ENCODE measurements around the gene ZFHX3.

ZFHX3 gene

DNA sequence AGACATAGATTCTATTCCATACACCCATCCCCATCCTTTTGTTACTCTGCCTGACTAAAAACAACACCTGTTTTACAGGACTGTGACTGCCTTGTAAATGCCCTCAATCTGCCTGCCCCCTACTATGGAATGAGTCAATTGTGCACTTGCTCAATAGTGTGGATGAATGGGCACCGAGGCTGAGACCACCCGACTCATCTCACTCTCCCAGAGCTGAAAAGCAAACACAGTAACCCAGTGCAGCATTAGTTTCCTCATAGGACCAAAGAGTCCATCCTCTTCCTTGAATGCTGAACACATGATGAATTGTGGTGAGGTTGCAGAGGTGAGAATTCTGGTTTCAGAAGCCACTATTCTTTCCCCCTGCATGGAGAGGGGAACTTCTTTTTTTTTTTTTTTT is 233.7 kb downstream of the ZFHX3 start:
- no peak for DNase-seq

DNA sequence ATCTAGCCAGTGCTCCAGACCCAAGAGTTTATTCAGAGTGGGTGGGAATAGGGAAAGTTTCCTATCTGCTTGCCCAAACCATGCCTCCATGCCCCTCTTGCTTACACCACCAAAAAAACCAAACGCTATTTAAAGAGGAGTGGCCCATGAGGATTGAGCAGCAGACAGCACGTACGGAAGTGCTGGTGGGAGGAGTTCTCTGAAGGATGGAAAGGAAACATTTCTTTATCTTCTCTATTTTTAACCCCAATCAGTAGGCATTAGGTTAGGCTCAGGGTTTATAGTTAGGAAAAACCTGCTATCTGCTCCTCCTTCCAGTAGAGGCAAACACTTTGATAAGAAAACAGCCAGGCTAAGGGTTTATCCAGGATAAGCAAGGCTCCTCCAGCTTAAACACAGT is 235.3 kb downstream of the ZFHX3 start:
- no peak for DNase-seq

DNA sequence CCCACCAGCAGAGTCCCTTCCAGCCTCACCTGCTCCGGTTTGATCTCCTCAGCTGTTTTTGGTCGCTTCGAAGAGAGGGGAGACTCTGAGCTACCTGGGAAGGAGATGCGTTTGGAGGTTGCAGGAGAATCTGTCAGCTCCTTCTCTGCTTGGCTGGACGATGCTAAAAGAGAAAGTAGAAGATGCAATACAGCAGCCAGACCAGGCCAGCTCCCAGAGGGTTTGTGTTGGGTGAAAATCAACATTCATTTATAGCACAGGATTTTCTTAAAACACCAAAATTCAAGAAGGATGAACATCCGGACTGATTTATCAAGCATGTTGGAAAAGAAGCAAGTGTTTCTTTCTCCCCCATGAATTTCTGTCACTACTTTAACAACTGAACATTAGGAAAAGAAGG is 236.1 kb downstream of the ZFHX3 start:
- no peak for DNase-seq

DNA sequence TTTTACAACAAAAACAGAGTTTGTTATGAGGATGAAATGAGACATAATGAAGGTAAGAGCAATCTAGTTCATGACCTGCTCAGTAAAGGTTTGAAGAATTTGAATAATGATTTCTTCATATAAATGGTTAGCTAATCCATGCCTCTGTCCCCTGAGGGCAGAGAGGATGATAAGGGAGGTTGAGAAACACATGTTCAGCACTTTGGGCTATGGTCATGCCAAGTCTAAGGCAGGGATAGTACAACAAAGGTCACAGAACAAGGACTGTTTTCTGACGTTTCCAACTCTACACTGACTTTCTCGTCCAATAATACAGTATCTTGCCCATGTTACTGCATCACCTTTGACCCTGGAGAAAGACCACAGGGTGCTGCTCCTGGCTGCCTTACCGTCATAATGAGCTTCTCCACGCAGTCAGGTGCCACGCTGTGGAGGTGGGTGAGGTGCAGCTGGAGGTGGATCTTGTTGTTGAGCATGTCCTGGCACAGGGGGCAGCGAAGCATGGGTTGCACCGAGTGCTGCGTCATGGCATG is 236.7 kb downstream of the ZFHX3 start:
- peak in 1 of 2 experiments; percentile 2 for DNase-seq

DNA sequence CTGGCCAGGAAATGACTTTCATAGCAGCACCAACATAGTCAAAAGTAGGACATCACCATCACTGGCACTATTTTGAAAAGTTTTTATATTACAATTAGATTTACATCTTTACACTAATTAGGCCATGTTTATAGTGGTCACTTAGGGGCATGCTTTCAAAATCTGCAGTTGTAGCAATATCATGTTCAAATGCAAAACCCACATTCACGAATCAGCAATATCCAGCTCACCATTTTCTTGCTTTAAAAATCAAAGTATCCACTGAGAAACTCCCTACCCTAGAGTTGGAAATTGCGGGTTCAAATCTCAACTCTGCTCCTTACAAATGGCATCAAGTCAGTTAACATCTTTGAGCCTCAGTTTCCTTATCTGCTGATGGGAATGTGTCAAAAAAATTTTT is 237.4 kb downstream of the ZFHX3 start:
- DNase-seq = no peak

DNA sequence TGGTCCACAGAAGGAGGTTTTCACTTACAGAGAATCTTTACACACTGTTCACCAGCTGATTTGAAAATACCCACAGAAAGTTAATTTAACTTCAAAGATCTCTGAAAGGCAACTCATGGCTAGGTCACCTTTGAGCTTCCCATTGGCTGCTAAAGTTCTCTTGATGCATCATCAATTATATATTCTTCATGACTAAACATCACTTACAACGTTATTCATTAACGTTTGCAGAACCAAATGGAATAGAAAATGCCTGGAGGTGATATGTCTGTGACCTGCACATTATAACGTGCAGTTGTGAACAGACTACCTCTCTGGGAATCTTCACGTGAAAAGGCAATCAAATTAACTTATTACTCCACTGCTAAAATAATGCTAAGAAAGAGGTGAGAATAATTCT is 238.5 kb downstream of the ZFHX3 start:
- DNase-seq = no peak

DNA sequence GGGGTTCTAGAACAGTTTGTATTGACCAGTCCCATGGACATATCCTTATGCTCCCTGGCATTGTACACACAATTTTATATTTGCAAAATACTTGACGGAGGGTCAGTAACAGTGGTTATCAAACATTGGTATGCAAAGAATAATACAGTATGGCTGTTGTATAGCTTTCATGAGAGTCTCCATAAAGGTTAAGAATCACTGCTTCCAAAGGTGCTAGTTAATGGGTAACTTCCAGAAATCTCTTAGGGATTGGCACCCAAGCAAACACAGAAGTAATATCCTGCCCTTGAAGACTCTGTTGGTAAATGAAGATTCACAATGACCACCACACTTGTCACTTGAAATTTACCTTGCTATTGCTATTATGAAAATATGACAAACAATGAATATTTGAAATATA is 239.2 kb downstream of the ZFHX3 start:
- no peak for DNase-seq

DNA sequence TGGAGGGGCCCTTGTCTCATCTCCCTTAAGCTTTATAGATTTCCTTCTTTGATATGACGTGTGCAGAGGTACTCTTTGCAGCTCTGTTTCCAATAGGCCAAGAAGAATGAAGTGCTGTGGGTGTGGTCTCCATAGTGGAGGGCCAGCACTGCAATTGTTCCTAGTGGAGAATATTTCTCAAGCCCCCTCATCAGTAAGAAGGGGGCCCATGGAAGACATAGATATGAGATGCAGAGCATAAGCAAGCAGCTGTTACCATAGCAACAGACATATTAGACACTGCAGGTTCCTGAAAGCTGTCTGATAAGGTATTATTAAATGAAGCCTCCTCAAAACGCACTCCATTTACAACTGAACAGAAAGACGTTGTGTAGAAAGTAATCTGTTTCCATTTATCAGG is 240.7 kb downstream of the ZFHX3 start:
- no peak for DNase-seq

DNA sequence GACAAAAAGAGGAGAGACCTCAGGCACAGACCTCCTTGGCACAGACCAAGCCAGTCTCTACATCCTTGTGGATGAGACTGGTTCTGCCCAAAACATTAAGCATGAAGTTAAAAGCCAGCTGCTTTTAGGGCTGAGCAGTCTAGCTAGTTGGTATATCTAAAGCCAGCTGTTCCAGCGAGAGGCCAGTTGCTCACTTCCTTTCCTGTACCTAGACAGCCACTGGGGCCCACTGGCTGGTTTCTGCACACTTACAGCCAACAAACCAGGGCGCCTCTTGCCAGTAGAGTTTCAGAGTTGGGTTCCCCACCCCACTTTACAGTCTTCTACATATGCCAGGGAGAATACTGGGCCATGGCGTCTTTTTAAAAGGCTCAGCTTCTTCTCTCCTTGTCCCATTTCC is 242.4 kb downstream of the ZFHX3 start:
- no peak for DNase-seq

DNA sequence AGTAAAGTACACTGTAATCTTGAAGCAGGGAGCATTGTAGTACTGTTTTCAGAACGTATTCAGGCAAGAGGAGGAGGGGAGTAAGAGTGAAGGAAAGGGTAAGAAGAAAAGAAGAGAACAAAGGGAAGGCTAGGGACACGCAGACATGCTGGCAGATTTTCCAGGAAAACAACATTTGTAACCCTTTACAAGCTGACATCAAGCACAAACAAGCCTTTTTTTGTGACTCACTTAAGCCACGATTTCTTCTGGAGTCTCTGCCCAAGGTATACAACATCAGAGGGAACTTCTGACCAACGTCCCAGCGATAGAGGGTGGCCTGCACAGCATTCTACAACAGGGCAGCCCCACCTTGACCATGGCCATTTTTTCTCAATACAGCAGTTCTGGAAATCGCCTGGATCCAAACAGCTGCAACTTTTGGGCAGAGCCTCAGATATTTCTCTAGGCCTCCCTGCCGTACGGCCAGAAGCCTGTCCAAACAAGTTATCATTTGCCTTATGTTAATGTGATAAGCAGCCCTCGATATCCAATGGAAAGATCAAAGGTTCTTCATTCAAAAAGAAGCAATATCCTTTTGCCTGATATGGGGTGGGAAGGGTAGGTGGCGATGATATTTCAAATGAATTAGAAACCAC is 247.3 kb downstream of the ZFHX3 start:
- no peak for DNase-seq

DNA sequence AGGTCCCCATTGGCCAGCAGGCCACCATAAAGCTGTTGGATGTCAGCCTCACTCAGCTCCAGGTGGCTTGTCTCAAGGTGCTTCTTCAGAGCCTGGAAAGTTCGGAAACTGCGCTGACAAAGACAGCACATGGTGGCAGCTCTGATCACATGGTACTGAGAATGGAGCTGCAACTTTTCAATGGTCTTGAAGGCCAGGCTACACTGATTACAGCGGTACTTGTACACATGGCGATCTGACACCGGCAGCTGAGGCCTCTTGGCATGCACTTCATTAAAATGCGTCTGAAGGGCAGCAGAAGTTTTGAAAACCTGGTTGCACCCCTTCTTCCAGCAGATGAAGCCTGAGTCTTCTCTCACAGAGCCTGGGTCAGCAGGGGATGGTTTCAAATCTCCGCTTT is 249.7 kb downstream of the ZFHX3 start:
- DNase-seq = no peak

DNA sequence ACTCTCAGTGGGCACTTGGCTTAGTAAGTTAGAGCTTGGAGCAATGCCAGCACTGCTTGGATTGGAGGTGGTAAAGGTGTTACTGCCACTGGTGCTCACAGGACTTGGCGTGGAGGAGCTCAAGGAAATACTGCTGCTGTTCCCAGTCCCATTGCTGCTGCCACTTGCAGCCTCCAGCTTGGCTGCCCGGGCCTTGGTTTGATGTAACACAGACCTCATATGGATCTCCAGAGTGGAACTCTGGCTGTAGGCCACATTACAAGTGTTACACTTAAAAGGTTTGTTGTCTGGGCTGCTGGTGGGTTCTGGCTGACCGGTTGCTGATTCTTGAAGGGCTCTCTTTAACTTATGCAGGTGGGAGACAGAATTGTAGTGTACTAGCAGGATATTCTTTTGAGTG is 250.3 kb downstream of the ZFHX3 start:
- no peak for DNase-seq

DNA sequence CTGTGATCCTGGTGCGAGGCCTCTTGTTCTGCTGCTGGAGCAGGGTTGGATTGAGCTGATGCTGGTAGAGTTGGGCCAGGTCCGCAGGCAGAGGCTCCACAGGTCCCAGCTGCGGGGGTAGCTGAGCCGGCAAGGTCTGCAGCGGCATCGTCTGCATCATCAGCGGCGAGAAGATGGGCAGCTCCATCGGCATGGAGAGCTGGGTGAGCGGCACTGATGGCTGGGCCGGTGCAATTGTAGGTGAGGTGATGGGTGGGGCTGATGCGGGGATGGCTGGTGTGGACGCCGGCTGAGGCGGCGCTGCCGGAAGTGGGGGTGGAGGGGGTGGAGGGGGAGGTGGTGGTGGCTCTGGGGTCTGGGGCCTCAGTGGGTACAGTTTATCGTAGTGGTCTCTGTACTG is 251.7 kb downstream of the ZFHX3 start:
- no peak for DNase-seq

DNA sequence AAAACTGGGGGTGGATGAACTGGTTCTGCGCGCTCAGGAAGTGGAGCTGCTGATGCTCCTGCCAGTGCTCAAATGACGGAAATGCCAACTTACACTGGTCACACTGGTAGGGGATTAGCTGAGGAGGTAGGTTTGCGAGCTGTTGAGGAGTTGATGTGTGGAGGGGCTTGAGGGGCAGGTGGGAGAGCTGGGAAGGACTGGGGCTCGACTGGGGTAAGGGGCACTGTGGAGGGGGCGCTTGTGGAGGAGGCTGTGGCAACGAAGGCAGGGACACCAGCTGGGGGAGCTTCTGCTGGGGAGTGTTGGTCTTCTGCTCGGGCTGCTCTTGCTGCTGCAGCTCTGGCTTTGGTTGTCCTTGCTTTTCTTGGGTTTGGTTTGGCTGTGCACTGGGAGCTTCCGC is 252.9 kb downstream of the ZFHX3 start:
- no peak for DNase-seq

DNA sequence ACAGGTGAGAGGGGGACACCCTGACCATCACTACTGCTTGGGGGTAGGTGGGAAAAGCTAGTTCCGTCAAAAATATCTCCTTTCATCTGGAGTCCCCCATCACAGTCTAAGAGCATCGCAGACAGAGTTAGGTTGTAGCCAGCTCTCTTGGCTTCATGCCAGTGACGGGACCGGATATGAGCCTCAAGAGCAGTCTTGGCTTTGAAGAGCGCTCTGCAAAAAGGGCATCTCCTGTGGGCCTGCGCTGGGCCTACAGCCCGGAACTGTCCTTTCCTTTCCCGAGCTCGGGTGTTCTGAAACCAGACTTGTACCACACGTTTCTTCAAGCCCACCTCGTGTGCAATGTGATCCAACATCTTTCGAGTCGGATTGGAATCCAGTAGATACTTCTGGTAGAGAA is 253.6 kb downstream of the ZFHX3 start:
- no peak for DNase-seq

DNA sequence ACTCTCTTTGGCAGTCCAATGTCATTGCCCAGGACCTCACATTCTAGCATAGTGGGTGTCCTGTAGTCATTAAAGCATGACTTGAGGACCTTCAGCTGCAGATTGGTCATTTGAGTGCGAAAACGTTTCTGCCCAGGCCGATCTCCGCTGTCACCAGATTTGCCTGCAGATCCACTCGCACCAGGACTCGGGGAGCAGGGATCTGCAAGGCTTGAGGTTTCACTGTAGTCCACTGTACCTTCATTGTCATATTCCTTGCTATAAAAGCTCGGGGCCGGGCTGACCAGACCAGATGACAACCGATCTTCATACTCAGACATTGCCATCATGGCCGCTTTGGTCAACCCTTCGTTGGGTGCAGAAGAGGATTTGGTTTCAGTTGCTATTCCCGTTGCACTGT is 254.2 kb downstream of the ZFHX3 start:
- DNase-seq = no peak

DNA sequence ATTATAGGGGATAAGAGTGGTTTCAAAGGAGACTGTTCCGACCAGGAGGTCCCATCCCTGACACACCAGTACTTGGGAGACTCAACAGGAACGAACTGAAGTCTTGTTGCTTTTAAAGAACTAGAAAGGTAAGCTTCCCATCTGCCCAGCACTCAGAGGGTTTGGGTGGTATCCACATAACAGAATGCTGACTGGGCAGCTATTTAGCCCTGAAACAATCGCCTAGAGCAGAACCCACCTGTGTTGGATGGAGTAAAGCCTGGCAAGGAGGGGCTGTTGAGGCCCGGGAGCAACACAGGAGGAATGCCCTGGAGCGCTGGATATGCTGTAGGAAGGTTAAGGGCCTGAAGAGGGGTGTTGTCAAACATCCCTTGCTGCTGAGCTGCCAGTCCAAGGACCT is 254.9 kb downstream of the ZFHX3 start:
- no peak for DNase-seq

DNA sequence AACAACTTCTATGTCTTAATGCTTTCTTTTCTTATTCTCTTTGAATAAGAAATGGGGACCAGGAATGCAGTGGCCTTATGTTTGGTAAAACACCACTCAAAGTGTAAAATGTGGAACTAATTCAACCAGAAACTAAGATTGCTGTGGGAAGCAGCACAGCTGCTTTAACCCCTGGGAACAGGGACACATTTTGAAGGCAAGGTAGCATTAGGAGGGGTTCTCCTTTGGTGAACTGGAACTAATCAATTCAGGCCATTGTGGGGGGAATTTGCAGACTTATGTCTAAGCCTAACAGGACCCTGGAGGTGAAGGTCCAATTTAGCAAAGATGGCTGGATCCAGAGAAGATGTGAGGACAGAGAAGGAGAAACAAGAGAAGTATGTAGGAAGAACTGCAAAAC is 256.1 kb downstream of the ZFHX3 start:
- DNase-seq = no peak

DNA sequence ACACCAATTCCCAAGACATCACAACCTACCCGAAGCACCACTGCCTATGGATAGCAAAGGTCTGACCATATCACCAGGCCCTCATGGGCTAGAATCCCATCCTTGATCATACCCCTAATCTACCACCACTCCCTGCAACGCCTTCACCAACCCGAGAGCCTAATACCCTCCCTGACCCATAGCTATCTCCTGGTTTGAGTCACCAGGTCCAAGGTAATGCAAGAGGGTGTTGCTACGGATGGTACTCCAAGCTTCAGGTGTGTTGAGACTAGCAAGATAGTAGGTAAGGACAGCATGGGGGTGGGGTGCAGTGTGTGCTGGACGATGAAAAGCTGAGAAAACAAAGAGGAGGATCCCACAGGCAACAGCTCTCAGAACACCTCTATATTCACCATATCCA is 258.0 kb downstream of the ZFHX3 start:
- DNase-seq = no peak

DNA sequence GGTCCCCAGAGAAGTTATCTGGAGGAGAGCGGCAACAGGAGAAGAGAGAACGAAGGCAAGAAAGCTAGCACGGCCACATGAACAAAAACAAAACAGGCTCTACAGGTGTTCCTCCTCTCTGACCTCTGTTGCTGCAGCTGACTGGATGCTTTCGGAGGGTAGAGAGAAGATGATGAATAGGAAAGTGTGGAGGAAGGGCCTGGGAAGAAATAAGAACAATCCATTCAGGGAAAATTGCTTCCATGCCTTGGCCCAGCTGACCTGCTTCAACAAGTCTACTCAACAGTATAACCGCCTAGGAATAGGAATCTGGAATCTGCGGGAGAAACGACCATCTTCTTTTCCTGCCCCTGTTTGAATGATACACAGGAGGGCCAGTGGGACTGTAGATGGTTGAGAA is 258.5 kb downstream of the ZFHX3 start:
- DNase-seq = no peak

DNA sequence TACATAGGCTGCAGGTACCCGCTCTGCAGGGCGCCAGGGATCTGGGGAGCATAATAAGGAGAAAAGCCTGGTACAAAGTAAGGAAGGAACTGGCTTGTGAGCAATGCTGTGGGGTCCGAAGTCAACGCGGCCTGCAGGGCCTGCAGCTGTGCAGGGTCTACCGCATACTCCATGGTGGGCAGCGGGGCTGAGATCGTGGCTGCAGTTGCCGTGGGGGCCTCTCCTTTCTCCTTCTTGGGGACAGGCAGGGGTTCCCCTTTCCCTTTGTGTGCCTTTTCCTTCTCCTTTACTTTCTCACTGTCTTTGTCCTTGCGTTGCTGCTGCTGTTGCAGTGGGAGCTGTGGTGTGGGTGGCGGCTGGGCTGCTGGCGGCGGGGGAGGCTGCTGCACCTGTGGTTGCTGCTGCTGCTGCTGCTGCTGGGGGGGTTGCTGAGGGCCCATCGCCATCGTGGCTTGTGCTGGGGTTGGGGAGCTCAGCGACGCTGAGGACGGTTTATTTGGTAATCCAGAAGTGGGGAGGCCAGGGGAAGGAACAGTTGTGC is 259.6 kb downstream of the ZFHX3 start:
- peak; percentile 32 to 40 for DNase-seq

DNA sequence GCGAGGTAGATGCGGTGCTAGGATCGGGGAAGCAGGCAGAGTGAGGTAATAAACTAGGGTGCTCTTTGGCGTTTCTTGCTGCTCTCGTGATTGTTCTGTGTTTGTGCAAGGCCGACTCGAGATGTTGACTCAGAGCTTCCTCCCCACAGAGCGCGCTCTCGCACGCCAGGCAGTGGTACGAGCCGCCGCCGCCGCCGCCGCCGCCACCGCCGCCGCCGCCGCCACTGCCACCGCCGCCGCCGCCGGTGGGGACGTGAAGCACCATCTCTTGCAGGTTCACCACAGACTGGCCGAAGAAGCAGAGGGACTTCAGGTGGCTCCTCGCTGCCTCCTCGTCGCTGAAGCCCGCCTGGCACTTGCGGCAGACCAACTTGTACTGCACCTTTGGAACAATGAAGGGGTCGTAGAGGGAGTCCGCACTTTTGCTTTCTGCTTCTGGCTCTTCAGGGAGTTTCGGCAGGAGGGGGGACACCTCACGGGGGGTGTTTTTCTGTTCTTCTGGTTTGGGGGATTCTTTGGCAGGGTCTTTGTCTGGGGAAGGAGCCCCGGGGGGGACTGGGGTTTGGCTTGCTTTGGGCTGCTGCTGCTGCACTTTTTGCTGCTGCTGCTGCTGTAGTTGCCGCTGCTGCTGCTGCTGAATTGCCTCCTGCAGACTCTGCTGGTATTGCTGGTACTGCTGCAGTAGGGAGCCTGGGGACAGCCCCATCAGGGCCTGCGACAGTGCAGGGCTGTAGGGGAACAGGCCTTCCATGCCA is 260.2 kb downstream of the ZFHX3 start:
- peak; percentile 91 to 96 for DNase-seq

DNA sequence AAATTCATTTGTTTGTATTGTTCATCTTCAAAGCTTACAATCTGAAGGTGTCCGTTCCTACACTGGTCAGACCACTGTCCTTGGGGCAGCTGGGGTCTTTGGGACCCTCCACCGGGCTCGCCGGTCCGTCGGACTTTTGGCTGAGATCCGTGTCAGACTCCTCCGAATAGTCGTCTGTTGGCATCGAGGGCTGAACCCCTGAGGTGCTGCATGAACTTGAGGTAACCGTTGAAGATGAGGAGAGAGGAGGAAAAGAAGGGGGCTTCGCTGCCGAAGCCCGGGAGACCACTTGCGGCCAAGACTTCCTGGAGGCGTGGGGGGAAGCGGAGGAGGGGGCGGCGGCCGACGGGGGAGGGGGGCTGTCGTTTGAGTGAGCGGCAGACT is 260.8 kb downstream of the ZFHX3 start:
- no peak for DNase-seq

DNA sequence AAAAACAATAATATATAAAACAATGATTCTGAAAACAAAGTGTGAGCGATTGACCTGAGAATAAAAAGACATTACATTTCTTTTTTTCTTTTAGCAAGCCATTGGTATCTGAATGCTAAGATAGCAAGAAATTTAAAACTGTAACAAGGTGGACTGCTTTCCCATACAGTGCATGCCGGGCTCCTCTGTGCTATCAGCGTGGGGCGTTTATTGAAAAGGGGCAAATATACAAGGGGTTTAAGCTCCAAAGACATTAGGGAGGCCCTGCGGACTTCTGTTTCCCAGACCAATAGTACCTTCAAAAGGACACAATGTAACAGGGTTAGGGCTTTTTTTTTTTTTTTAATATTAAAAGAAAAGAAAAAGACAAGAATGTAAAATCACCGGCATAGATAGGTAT is 261.3 kb downstream of the ZFHX3 start:
- DNase-seq = peak in 1 of 2 experiments; percentile 1

DNA sequence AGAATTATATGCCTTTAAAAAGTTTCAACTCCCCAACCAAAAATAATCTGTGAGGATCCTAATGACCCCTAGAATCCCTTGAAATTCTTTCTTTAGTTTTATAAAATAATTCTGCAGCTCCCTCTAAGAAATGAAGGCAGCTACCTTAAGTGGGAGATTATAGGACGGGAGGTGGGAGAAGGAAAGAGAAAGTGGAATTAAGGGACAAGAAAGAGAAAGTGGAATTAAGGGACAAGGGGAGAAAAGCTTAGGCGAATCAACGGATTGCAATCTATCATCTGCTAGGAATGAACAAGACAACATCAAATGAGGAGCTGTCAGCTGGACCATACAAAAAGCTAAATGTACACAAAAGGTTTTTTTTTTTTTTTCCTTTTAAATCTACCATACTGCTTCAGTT is 262.0 kb downstream of the ZFHX3 start:
- peak; percentile 7 to 18 for DNase-seq
